ENCODE measurements around the gene ABL2. TPM values are rescaled to one million over a fixed set of nuclear protein-coding genes. Genes with fewer than 3 reads are reported as not detected.
"Not testable (repeated sequence)": the region's sequence is repeated elsewhere in the genome, so short reads cannot be mapped to it uniquely, and the experiment has no call there.

Gene ABL2
- total RNA-seq, 2 donors from 2014 or later: 9.2 to 9.4 TPM

GRCh38 chr1:179187735-179188471 is 41.6 kb downstream of the ABL2 start:
- no peaks in the 10 kb centered on the region for H3K9me3 Mint-ChIP-seq
- peak overlapping the region in 1 of 2 donors; percentile 26 for H3K27ac Mint-ChIP-seq
- ATAC-seq (no peak), DNase-seq (ENCODE audit: low spot score in 2 of 2) (no peak)
- no peaks in the 10 kb centered on the region for H3K36me3 Mint-ChIP-seq

- H3K9me3 Mint-ChIP-seq: no peaks in the 10 kb centered on the region
- no peak for ATAC-seq
- no peak for DNase-seq (ENCODE audit: low spot score in 2 of 2)
- no peak overlapping the region for H3K27ac Mint-ChIP-seq
- no peaks in the 10 kb centered on the region for H3K36me3 Mint-ChIP-seq
Observed at GRCh38 chr1:179187043-179187442, 42.4 kb downstream of the ABL2 start.

- H3K9me3 Mint-ChIP-seq: no peaks in the 10 kb centered on the region
- H3K27ac Mint-ChIP-seq: no peak overlapping the region
- no peaks in the 10 kb centered on the region for H3K36me3 Mint-ChIP-seq
- DNase-seq (ENCODE audit: low spot score in 2 of 2) (no peak), ATAC-seq (no peak)
Observed at GRCh38 chr1:179184403-179184802, 45.1 kb downstream of the ABL2 start.

- H3K36me3 Mint-ChIP-seq: no peaks in the 10 kb centered on the region
- ATAC-seq (no peak), DNase-seq (ENCODE audit: low spot score in 2 of 2) (no peak)
- H3K9me3 Mint-ChIP-seq: no peaks in the 10 kb centered on the region
- no peak overlapping the region for H3K27ac Mint-ChIP-seq
Observed at GRCh38 chr1:179183857-179184256, 45.6 kb downstream of the ABL2 start.

GRCh38 chr1:179178950-179179349 is 50.5 kb downstream of the ABL2 start:
- no peaks in the 10 kb centered on the region for H3K9me3 Mint-ChIP-seq
- no peaks in the 10 kb centered on the region for H3K36me3 Mint-ChIP-seq
- no peak overlapping the region for H3K27ac Mint-ChIP-seq
- DNase-seq (ENCODE audit: low spot score in 2 of 2) (no peak), ATAC-seq (no peak)

- H3K27ac Mint-ChIP-seq: no peak overlapping the region
- no peaks in the 10 kb centered on the region for H3K9me3 Mint-ChIP-seq
- no peak for ATAC-seq
- no peak for DNase-seq (ENCODE audit: low spot score in 2 of 2)
- H3K36me3 Mint-ChIP-seq: no peaks in the 10 kb centered on the region
Observed at GRCh38 chr1:179178183-179178582, 51.3 kb downstream of the ABL2 start.

GRCh38 chr1:179177615-179178014 is 51.9 kb downstream of the ABL2 start:
- H3K9me3 Mint-ChIP-seq: no peaks in the 10 kb centered on the region
- no peaks in the 10 kb centered on the region for H3K36me3 Mint-ChIP-seq
- ATAC-seq (no peak), DNase-seq (ENCODE audit: low spot score in 2 of 2) (no peak)
- H3K27ac Mint-ChIP-seq: no peak overlapping the region

- no peak overlapping the region for H3K27ac Mint-ChIP-seq
- ATAC-seq (no peak), DNase-seq (ENCODE audit: low spot score in 2 of 2) (no peak)
- no peaks in the 10 kb centered on the region for H3K9me3 Mint-ChIP-seq
- no peaks in the 10 kb centered on the region for H3K36me3 Mint-ChIP-seq
Observed at GRCh38 chr1:179177182-179177581, 52.3 kb downstream of the ABL2 start.

- no peaks in the 10 kb centered on the region for H3K9me3 Mint-ChIP-seq
- no peaks in the 10 kb centered on the region for H3K36me3 Mint-ChIP-seq
- DNase-seq (ENCODE audit: low spot score in 2 of 2) (no peak), ATAC-seq (no peak)
- peak overlapping the region in 1 of 2 donors; percentile 33 for H3K27ac Mint-ChIP-seq
Observed at GRCh38 chr1:179175011-179175841, 54.3 kb downstream of the ABL2 start.

GRCh38 chr1:179170468-179170770 is 59.1 kb downstream of the ABL2 start:
- H3K27ac Mint-ChIP-seq; ATAC-seq; H3K9me3 Mint-ChIP-seq; H3K36me3 Mint-ChIP-seq; DNase-seq (ENCODE audit: low spot score in 2 of 2): not testable (repeated sequence)

GRCh38 chr1:179169616-179170467 is 59.6 kb downstream of the ABL2 start:
- ATAC-seq: peak; percentile 24 to 73

GRCh38 chr1:179168536-179168935 is 60.9 kb downstream of the ABL2 start:
- Mint-ChIP-seq H3K27ac (no peak overlapping the region), H3K36me3 (no peaks in the 10 kb centered on the region), H3K9me3 (no peaks in the 10 kb centered on the region)
- DNase-seq (ENCODE audit: low spot score in 2 of 2) (no peak), ATAC-seq (no peak)

More at GRCh38 chr1:179169616-179170467, 59.6 kb downstream of the ABL2 start:
- H3K9me3 Mint-ChIP-seq: no peaks in the 10 kb centered on the region
- no peak overlapping the region for H3K27ac Mint-ChIP-seq
- H3K36me3 Mint-ChIP-seq: no peaks in the 10 kb centered on the region
- no peak for DNase-seq (ENCODE audit: low spot score in 2 of 2)

GRCh38 chr1:179167955-179168354 is 61.5 kb downstream of the ABL2 start:
- Mint-ChIP-seq H3K9me3 (no peaks in the 10 kb centered on the region), H3K27ac (no peak overlapping the region), H3K36me3 (no peaks in the 10 kb centered on the region)
- DNase-seq (ENCODE audit: low spot score in 2 of 2) (no peak), ATAC-seq (no peak)

GRCh38 chr1:179167418-179167777 is 62.1 kb downstream of the ABL2 start:
- Mint-ChIP-seq H3K9me3 (no peaks in the 10 kb centered on the region), H3K36me3 (no peaks in the 10 kb centered on the region), H3K27ac (no peak overlapping the region)
- DNase-seq (ENCODE audit: low spot score in 2 of 2): no peak
- no peak for ATAC-seq

GRCh38 chr1:179166663-179167417 is 62.6 kb downstream of the ABL2 start:
- no peak overlapping the region for H3K27ac Mint-ChIP-seq
- ATAC-seq: no peak
- no peaks in the 10 kb centered on the region for H3K36me3 Mint-ChIP-seq
- DNase-seq (ENCODE audit: low spot score in 2 of 2): no peak
- H3K9me3 Mint-ChIP-seq: no peaks in the 10 kb centered on the region

GRCh38 chr1:179164494-179164893 is 65.0 kb downstream of the ABL2 start:
- no peak for ATAC-seq
- DNase-seq (ENCODE audit: low spot score in 2 of 2): no peak
- Mint-ChIP-seq H3K9me3 (no peaks in the 10 kb centered on the region), H3K27ac (no peak overlapping the region), H3K36me3 (no peaks in the 10 kb centered on the region)

Data from activated naive CD4-positive, alpha-beta T cell treated with anti-CD3 and anti-CD28 coated beads, Interleukin-2, amount 50 U/mL, for 72 hours (primary cell).